ENCODE data around the gene NID2.
A peak's percentile ranks its signal among the peaks of the same experiment; 100 is the strongest.

NID2 gene

GRCh38 chr14:52060080-52060479, 8.8 kb downstream of the NID2 start:
- no peak overlapping the region for H3K4me3 ChIP-seq (ENCODE audit: control insufficient read depth, low read depth, low read length)
- DNase-seq (ENCODE audit: low read depth), result peak; percentile 55
- no peak for TF ChIP-seq CTCF (conservative IDR thresholded peaks at IDR 0.05; ENCODE audit: control insufficient read depth, insufficient read depth, low read depth, low read length)

GRCh38 chr14:52059649-52060048, 9.2 kb downstream of the NID2 start:
- TF ChIP-seq CTCF (conservative IDR thresholded peaks at IDR 0.05; ENCODE audit: control insufficient read depth, insufficient read depth, low read depth, low read length), result no peak
- no peak for DNase-seq (ENCODE audit: low read depth)
- no peak overlapping the region for H3K4me3 ChIP-seq (ENCODE audit: control insufficient read depth, low read depth, low read length)

- no peak overlapping the region for H3K4me3 ChIP-seq (ENCODE audit: control insufficient read depth, low read depth, low read length)
- DNase-seq (ENCODE audit: low read depth), result no peak
- TF ChIP-seq CTCF (conservative IDR thresholded peaks at IDR 0.05; ENCODE audit: control insufficient read depth, insufficient read depth, low read depth, low read length), result no peak
These were observed 10.5 kb downstream of the NID2 start for GRCh38 chr14:52058341-52058740.

- TF ChIP-seq CTCF (conservative IDR thresholded peaks at IDR 0.05; ENCODE audit: control insufficient read depth, insufficient read depth, low read depth, low read length), result no peak
- DNase-seq (ENCODE audit: low read depth), result peak; percentile 39
These were observed 13.7 kb downstream of the NID2 start for GRCh38 chr14:52055167-52055566.

GRCh38 chr14:52054678-52055077, 14.2 kb downstream of the NID2 start:
- TF ChIP-seq CTCF (conservative IDR thresholded peaks at IDR 0.05; ENCODE audit: control insufficient read depth, insufficient read depth, low read depth, low read length), result no peak
- DNase-seq (ENCODE audit: low read depth), result no peak
- H3K4me3 ChIP-seq (ENCODE audit: control insufficient read depth, low read depth, low read length), result no peak overlapping the region

More at GRCh38 chr14:52055167-52055566, 13.7 kb downstream of the NID2 start:
- H3K4me3 ChIP-seq (ENCODE audit: control insufficient read depth, low read depth, low read length), result no peak overlapping the region

- TF ChIP-seq CTCF (conservative IDR thresholded peaks at IDR 0.05; ENCODE audit: control insufficient read depth, insufficient read depth, low read depth, low read length), result no peak
- DNase-seq (ENCODE audit: low read depth), result peak; percentile 80
- H3K4me3 ChIP-seq (ENCODE audit: control insufficient read depth, low read depth, low read length), result no peak overlapping the region
These were observed 15.8 kb downstream of the NID2 start for GRCh38 chr14:52053044-52053443.
